GM12873 (cell line): ENCODE results near the gene FCER2.

ENCODE experiments used
- CTCF ChIP-seq: IDR thresholded peaks from 2 replicates; pipeline ENCODE4 v1.5.1; 2012; ENCODE audit warnings: low read depth, mild to moderate bottlenecking, moderate library complexity, low read length, control low read depth; ENCODE audit not compliant: insufficient read depth; ENCODE audit errors: missing control alignments

Gene FCER2

GRCh38 chr19:7705387-7706187 lies 3.7 kb upstream of the FCER2 start:
- no peak for TF ChIP-seq CTCF

- TF ChIP-seq CTCF = no peak
Observed at GRCh38 chr19:7704280-7705060, 2.5 kb upstream of the FCER2 start.

GRCh38 chr19:7703332-7703731 lies 1.4 kb upstream of the FCER2 start:
- TF ChIP-seq CTCF = no peak

GRCh38 chr19:7701049-7701653 lies 780 bp downstream of the FCER2 start:
- no peak for TF ChIP-seq CTCF

GRCh38 chr19:7699417-7700401 lies 2.2 kb downstream of the FCER2 start:
- TF ChIP-seq CTCF = no peak

- TF ChIP-seq CTCF = no peak
Observed at GRCh38 chr19:7699003-7699402, 2.9 kb downstream of the FCER2 start.
